Stimulated activated CD8-positive, alpha-beta memory T cell treated with anti-CD3 and anti-CD28 coated beads, Interleukin-12 subunit alpha, Interleukin-12 subunit beta, amount 100 ng/mL, for 1 hour (primary cell): ENCODE data around the gene C22orf23.

Experiments used
- DNase-seq: peaks from one replicate; pipeline ENCODE4 v3.0.0-alpha.2; 2020; ENCODE audit warnings: low read depth

The C22orf23 gene

GRCh38 chr22:37925330-37925729, 28.1 kb downstream of the C22orf23 start:
- no peak for DNase-seq

DNA sequence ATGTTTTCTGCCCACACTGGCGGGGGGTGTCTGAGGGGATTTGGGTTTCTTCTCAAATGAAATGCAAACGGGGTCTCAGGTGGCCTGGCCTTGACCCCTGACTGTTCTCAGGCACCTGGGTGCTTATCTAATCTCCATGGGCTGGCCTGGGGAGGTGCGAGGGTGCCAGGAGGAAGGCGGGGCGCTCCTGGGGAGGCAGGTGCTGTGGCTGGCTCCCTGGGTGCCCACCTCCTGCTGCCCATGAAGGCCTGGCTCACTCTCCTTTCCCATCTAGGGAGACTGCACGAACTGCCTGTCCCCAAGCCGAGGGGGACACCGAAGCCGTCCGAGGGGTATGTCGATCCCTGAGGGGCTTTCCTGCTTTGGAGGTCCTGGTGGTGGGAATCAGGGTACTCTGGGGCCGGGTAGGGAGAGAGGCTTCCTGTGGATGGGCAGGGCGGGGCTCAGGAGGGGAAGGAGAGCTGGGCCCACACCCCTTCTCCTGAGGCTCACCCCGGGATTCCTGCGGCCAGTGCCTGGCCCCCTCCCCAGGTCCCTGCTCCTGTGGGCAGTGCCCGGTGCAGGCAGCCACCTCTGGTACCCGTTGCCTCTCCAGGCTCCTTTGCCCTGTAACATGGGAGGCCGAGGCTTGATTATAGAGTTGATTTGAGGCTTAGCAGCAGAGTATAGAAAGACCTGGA, 28.9 kb downstream of the C22orf23 start:
- no peak for DNase-seq

DNA sequence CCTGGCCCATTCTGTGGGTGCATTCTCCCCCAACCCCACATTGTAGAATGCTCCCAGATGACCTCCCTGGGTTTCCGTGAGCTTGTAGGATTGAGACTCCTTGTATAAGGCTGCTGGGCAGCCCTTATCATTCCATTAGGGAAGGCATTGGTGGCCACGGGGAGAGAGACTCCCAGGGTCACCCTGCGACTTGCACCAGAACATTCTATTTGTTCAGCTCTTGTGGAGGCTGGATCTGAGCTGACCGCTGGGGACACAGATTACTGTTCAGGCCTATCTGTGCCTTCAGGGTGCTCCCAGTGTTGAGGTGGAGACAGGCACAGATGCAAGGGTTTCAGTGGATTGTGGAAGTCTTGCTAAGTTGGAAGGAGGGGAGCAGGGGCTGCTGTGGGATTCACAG, 29.5 kb downstream of the C22orf23 start:
- DNase-seq: no peak

DNA sequence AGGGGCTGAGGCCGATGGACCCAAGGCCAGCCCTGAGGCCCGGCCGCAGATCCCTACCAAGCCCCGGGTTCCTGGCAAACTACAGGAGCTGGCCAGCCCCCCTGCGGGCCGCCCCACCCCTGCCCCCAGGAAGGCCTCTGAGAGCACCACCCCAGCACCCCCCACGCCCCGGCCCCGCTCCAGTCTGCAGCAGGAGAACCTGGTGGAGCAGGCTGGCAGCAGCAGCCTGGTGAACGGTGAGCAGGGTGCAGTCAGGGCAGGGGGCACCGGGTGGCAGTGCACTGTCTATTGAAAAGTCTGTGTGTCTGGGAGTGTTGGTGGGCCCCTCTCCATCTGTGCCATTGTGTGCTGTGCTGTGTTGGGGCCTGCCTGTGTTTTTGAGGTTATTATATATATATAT, 31.2 kb downstream of the C22orf23 start:
- no peak for DNase-seq

- no peak for DNase-seq
Measured at GRCh38 chr22:37920126-37920525, 33.3 kb downstream of the C22orf23 start.

- no peak for DNase-seq
Measured at GRCh38 chr22:37918580-37919270, 34.7 kb downstream of the C22orf23 start.

DNA sequence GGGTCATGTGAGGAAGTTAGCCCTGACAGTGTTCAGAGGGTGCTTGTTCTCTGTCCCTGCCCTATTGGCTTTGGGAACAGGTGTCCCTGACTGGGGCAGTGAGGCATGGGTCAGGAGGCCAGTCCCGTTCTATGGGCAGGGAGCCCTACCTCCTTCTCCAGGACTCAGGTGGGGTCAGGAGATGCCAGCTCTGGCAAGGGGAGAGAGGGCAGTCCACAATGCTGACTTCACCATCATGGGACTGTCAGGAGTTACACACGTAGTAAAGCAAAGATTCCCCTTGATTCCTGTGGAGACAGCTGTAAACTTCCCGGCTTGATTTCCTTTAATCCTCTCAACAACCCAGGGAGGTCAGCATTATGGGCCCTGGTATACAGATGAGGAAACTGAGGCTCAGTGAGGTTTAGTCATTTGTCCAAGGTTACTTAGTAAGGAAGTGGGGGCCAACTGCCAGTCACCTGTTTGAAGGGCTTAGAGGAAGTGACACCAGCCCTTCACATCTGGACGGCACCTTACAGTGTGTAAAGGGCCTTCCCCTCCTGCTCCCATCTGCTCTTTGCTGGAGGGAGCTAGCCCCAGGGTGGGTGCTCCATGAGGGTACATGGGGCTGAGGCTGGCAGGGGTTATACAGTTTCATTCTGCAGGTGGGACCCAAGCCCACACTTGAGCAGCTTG, 35.4 kb downstream of the C22orf23 start:
- no peak for DNase-seq

- DNase-seq: no peak
Measured at GRCh38 chr22:37916311-37916710, 37.1 kb downstream of the C22orf23 start.

GRCh38 chr22:37913233-37913721, 40.1 kb downstream of the C22orf23 start:
- no peak for DNase-seq

GRCh38 chr22:37912171-37912570, 41.2 kb downstream of the C22orf23 start:
- DNase-seq: no peak

DNA sequence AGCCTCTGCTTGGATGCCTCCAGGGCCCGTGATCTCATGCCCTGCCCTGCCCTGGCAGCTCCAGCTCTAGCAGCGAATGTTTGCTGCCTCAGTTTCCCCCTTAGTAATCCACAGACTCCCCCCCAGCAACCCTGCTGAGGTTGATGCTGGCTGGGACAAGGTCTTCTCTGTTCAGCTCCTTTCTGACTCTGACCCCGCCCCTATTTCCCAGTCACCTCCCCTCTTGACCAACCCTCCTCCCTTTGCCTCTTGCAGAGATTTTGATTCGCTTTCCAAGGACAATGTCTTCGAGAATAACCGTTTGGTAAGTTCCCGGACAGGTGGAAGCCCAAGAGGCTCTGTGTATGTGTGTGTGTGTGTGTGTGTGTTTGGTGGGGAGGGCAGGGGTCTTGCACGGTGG, 41.7 kb downstream of the C22orf23 start:
- DNase-seq: no peak

GRCh38 chr22:37910890-37911672, 42.3 kb downstream of the C22orf23 start:
- DNase-seq: no peak

- DNase-seq: no peak
Measured at GRCh38 chr22:37909766-37910165, 43.6 kb downstream of the C22orf23 start.

GRCh38 chr22:37907036-37907954, 46.1 kb downstream of the C22orf23 start:
- DNase-seq: no peak

DNA sequence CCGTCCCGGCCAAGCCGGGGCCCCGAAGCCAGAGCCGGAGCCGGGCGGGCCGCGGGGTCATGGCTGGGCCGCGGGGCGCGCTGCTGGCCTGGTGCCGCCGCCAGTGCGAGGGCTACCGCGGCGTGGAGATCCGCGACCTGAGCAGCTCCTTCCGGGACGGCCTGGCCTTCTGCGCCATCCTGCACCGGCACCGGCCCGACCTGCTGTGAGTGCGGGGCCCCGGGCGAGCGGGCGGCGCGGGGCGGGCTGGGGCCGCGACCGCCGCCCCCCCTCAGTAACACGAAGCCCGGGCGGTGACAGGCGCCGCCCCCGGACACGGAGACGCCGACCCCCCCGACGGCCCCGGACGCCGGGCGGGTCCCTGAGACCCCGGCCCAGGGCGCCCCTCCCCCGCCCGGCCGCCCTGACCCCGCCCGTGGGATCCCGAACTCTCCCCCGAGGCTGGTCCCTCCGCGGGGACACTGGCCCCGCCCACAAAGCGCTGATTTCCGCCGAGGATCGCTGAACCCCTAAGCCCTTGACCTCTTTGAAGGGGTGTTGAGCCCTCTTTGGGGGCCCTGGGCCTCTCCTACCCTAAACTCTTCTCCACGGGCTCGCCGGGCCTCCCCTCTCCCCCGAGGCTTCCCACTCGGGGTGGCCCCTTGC, 46.9 kb downstream of the C22orf23 start:
- no peak for DNase-seq

- peak; percentile 37 for DNase-seq
Measured at GRCh38 chr22:37905534-37906363, 47.7 kb downstream of the C22orf23 start, which contains the start of gene MICALL1. MICALL1 (plus strand) TSS chr22:37906297; CDS start chr22:37906423, 126 bp downstream.

- DNase-seq: no peak
Measured at GRCh38 chr22:37904572-37905533, 48.5 kb downstream of the C22orf23 start.

DNA sequence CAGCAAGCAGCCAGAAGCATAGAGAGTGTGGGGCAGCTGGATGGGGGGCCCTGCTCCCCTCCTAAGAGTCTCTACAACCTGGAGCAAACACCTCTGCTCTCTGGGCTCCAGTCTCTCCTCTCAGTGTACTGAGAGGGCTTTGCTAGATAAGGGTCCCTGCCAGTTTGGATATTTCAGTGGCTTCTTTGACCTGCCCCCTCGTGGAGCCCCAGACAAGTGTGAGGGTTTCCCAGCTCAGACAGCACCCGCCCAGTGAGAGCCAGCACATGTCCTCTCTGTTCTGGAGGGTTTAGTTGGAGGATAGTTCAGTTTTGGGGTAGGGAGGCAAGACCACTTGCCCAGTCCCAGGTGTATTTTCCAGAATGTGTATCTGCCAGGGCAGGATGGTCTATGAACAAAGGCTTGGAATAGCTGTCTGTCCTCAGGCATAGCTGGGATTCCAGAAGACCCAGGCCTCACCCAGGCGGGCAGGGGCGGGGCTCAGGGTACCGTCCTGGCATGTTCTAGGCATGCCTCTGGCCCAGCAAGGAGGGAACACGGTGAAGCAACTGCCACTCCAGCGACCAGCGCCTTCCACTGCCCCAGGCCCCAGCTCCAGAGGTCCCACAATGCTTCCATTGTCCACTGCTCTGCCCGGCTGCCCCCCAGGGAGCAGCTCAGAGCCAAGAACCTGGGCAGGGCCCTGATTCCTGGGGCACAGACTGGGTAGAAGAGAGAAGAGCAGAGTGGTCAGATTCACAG, 54.8 kb downstream of the C22orf23 start:
- no peak for DNase-seq
